NCI-H524 treated with DMSO at 0.1 percent for 48 hours (cell line): ENCODE results near the gene NLGN4X.

Experiments used
- DNase-seq: peaks from one replicate; lab custom pipeline; 2025; lab: John Stamatoyannopoulos, UW

NLGN4X gene

GRCh38 chrX:5867778-5868177 is 360.9 kb downstream of the NLGN4X start:
- no peak for DNase-seq

DNA sequence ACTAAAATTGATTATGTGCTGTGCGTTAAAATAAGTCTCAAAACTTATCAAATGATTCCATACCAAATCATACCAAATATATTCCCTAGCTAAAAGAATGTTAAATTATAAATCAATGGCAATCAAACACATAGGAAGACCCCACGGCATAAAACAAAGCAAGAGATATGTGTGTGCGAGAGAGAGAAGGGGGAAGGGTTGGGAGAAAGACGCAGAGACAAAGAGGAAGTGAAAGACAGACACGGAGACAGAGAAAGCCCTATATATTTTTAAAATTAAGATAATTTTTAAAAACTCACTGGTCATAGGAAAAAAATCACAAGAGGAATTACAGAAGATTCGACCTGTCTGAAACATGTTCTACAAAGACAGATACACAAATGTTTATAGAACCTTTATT is 371.4 kb downstream of the NLGN4X start:
- no peak for DNase-seq

- no peak for DNase-seq
Measured at GRCh38 chrX:5852941-5853340, 375.7 kb downstream of the NLGN4X start.

DNA sequence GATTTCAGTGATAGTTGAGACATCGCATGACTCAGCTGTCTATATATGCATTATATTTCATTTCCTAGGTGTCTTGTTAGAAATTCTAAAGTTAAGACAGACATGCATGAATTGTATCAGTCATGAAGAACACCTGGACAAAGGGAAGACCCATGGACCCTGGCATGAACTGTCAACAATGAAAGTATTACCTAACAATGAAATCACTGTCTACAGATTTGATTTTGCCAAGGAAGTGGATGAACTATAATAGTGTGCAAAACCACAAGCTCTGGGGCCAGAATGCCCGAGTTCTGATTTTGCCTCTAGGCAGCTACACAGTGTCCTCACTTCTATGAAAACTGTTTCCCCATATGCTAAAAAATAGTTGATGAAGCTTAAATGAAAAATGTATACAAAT is 386.1 kb downstream of the NLGN4X start:
- DNase-seq = no peak
